Stimulated activated CD8-positive, alpha-beta memory T cell treated with anti-CD3 and anti-CD28 coated beads, Interleukin-7, amount 100 ng/mL, for 4 hours (primary cell): ENCODE measurements around the gene SCFD2.

ENCODE experiments used
- DNase-seq, 2 donors: peaks; one replicate each; pipeline ENCODE4 v3.0.0-alpha.2; 2020; ENCODE audit warnings: low read depth in 2 of 2

Gene SCFD2

DNA sequence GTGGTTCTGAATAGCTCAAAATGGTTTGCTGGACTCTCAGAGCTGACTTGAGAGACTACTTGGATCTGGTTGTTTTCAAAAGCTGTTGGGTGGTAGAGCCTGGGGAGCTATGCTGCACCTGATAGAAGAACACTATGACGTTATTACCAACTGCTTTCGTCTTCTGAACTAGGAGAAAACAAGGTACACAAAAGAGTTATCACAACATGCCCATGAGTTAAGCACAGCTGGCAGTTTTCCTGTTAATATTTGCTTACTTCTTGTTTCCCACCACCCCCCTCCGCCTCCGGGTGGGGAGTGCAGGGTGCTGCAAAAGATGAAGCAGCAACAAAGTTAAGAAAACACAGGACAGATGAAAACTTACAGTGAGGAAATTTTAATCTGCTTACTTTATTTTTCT lies 434.6 kb downstream of the SCFD2 start:
- no peak for DNase-seq

- DNase-seq: no peak
Measured at GRCh38 chr4:52926196-52926974, 439.5 kb downstream of the SCFD2 start.

DNA sequence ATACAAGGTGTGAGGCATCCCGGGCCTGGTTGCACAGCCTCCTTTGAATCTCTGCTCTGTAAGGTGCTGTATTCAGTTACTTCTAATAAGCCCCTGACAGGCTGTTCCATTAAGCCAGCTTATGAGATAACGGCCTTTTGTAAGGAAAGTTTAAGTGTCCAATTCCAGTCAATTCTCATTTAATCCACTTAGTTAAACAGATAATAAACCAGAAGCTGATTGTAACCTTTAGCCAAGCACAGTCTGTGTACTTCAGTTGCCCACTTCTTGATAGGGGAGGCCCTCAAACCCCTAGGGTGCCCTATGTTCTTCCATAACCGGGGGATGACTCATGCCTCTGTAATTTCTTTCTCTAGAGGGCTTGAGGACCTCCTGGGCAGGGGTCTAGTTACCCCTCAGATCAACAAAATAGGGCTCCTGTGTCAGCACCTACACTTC lies 440.3 kb downstream of the SCFD2 start:
- DNase-seq: no peak

GRCh38 chr4:52919461-52919860 lies 446.4 kb downstream of the SCFD2 start:
- DNase-seq: no peak

GRCh38 chr4:52917817-52918216 lies 448.0 kb downstream of the SCFD2 start:
- DNase-seq: no peak

DNA sequence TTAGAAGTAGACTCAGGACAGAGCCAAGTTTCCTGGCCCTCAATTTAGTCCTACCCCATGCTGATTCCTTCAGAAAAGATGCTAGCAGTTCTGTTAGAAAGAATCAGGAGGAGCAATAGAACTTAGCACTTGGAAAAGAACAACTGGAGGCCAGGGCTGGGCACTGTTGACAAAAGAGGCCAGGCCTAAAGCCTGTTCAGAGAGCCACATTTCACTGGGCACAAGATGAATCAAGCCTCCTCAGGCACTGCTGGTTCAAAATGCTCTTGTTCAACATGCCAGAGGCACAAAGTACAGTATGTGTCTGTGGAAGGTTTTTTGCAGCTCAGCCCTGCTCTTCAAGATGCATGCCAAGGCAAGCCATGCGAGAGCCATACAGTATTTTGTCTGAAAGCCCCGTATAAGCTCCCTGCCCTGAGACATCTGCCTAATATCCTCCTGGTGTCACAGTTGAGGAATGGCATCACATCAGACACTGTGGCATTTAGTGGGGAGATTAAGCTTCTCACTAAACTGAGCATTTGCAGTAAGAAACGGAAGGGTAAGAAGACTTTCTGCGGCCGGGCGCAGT lies 450.0 kb downstream of the SCFD2 start:
- DNase-seq: no peak

DNA sequence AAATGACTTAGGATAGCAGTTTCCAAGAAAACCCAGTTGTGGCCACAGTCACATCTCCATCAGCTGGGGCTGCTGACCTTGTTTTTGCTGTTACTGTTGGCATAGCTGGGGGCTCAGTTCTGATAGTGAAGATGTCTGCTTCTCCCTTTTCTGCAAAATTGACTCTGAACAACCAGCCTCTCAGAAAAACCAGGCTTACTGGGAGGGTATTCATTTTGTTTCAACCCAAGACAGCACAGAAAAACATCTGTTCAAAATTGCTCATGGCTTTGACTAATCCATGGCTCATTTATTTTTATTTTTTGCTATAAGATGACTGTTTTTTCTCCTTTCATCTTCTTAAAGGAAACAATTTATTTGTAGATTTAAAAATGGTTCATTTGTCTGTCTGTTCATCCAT lies 450.7 kb downstream of the SCFD2 start:
- no peak for DNase-seq

DNA sequence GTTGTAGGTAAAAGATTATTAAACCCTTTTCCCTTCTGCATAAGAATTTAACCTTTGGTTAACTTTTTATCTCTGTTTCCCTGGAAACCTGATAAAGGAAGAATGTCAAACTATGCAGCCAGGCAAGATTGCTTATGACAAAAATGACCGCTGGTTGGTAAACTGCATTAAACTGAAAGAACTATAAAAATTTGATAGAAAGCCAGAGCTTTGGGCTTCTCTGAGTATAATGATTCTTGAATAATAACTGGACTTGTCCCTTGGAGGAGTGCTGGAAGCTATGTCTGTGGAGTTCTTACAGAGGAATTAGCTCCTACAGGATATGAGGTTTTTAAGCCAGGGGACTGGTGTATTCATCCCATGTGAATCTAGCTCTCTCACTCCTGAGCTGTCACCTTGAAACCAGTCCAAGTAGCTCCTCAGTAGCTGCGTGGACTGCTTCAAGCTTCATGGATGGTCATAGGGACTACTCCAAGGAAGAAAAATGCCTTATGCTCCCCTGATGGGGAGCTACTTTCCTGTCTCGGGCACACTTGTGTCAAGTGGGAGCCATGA lies 451.7 kb downstream of the SCFD2 start:
- DNase-seq: no peak

DNA sequence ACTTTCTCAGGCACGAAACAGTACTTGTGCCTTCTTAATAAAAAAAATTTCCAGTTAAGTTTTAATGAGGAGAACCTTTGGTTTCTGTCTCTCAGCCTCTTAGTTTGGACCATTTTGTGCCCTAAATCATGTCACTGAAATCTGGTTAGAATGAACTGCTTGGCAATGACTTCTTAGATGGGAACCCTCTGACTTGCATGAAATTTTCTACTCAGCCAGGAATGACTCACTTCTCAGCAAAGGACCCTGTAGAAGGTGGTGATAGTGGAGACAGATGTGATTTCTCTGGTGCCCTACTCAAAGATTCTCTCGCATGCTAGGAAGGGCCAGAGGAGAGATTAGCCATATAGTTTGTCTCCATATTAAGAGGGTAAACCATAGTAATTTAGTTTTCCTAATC lies 453.3 kb downstream of the SCFD2 start:
- no peak for DNase-seq

DNA sequence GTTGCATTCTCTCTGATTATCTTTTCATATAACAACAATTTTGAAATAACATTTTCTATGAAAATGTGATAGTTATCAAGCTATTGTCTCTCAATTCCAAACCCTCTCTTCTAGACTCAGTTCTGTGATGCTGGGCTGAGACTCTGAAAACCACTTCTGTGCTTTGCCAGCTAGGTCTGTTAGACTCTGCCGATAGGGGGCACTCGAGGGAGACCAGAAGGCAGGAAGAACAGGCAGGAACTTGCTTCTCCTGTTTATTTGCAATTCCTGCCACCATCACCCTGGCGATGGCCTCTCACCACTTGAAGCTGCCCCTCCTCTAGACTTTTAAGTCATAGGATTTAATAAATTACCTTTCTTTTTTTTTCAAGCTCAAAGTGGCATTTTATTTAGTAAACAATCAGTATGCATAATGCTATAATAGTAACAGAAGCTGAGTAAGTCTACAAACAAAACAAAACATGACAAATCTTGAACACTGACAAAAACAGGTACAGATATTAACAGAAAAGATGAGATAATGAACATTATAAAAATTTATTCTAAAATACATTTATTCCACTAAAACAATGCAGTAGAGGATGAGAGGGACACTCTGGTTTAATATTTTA lies 454.1 kb downstream of the SCFD2 start:
- DNase-seq: peak; percentile 30 to 37

GRCh38 chr4:52910115-52910514 lies 455.7 kb downstream of the SCFD2 start:
- no peak for DNase-seq

DNA sequence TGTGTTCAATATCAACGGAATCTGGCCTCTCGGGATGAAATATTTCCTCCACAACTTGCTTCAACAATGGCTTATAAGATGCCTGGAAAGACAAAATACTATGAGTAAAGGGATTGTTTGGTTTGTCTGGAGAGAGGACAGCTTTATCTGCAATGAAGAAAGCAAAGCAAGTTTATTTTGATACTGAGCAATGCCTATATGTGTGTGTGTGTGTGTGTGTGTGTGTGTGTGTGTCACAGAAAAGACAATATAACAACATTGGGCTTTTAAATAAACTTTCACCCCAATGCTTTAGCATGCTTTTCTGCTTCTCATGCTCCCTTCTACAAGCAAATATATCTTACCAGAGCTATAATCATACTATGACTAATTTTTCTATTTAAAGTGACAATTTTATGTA lies 458.4 kb downstream of the SCFD2 start:
- DNase-seq: no peak

DNA sequence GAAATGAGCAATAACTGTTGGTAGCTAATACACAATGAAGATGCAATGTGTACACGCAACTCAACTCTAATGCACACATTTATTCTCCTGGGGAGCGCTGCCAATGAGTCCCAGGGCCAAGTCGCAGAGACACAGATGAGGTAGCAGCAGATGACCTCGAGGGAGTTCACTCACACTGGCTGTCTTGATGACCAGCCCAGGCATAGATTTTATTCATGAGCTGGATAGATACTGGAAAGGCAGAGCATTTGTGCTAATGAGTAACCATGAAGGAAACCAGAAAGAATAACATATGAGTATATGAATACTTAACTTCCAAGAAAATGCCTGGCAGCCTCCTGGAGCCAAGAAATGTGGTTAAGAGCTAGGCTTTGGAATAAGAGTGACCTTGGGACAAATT lies 461.4 kb downstream of the SCFD2 start:
- DNase-seq: no peak

DNA sequence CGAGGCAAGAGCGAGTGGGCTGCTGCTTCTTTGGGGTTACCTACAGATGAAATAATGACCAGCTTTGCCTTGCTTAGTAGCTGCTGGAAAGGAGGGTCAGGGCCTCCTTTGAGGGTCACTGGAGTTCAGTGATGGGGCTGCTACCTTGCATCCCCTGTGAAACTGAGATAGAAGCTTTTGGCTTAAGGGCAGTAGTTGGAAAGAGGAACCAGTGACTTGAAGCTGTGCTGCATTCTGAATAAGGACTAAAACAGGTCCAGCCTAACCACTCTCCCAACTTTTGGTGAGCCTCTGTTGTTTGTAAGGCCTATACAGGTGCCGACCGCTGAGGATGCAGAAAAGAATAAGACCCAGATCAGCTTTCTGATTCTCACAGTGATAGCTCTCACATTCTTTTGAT lies 462.6 kb downstream of the SCFD2 start:
- DNase-seq: no peak

- no peak for DNase-seq
Measured at GRCh38 chr4:52894443-52894842, 471.4 kb downstream of the SCFD2 start.

- DNase-seq: no peak
Measured at GRCh38 chr4:52892880-52893279, 473.0 kb downstream of the SCFD2 start.

- DNase-seq: no peak
Measured at GRCh38 chr4:52891743-52892142, 474.1 kb downstream of the SCFD2 start.

DNA sequence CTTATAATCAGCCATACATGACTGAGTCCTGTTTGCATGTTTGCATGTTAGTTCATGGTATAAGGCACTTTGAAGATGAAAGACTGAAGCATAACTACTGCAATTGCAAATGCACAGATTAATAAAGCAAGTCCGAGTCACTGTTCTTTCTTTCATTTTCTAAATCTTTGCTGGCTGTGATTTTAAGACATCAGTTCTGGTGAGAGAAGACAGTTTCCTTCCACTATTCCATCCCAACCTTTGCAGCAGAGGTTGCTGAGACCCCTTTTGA lies 475.4 kb downstream of the SCFD2 start:
- no peak for DNase-seq

GRCh38 chr4:52889778-52890520 lies 475.9 kb downstream of the SCFD2 start:
- DNase-seq: no peak

DNA sequence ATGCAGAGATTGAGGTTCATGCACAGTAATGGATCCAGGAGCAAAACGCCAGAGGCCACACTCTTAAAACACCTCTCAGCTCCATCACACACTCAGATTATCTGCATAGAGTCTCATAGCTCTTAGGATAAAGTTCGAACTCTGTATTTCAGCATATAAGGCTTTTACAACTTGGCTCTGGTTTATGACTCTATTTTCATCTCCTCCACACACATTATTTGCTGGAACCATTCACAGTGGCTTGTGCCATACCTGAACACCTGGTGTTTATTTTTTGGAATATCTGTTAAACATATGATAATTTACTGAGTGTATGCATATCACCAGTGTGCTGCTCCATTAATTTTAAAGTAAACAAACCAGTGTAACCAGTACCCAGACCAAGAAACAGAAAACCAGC lies 476.5 kb downstream of the SCFD2 start:
- DNase-seq: no peak

DNA sequence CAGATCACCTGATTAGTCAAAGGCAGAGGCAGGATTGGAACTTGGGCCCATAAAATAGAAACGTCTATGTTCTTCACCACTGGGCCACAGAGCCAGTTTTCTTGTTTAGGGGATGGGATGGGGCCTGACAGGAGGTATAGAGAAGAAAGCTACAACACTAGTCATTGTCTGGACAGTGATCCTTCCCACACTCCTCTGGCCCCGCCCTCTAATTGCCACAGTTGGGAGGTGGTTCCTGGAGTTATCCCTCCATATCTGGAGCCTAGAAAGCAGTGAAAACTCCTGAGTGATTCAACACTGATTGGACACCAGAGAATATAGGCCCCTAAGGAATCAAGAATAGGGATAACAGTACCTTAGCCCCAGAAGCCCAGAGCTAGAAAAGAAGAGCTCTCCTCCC lies 480.9 kb downstream of the SCFD2 start:
- DNase-seq: no peak
